ENCODE data around the gene ZNF410. TPM values are rescaled to one million over a fixed set of nuclear protein-coding genes. Genes with fewer than 3 reads are reported as not detected.

Gene ZNF410
- total RNA-seq, 1 experiment from 2014 or later: 28.1 TPM

DNA sequence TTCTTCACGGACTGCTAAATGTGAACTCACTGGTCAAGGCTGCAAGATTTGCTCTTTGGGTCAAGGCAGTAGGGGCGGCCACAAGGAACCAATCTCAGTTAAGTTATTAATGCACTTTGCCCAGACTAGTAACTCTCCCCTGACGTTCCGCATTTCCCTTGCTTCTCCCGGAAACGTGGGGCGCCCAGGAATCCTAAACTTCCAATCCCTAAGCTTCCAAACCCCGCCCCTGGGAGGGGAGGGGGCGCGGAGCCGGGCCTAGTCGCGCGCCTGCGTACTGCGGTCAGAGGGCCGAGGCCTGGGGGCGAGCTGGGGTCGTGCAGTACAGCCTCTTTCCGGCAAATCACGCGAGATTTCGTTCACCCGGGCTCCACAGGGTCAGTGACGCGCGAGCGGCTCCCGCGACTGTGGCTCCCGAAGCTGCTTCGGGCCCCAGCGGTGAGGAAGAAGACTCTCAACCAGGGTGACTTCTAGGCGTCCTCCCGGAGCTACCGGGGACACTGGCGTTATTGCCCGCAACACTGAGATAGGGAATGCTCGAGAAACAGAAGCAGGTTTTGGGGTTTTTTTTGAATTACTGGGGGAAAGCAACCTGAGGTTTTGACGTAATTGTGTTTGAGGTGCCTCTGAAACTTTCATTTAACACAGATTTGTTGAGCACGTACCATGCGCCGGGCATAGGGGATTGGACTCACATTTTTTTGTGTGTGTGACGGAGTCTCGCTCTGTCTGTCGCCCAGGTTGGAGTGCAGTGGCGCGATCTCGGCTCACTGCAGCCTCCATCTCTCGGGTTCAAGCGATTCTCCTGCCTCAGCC lies 34.9 kb upstream of the ZNF410 start, which contains the start of gene PTGR2:
PTGR2 (plus strand) TSS at position 265 of the 816 bp plus-strand sequence. CDS start 7,032 bp downstream, outside the sequence.
- H3K4ac ChIP-seq (ENCODE audit: low read depth, low read length): no peak within 1 kb of the TSS; the same call in 1 of the 2 replicates

More for the DNA sequence above, 34.9 kb upstream of the ZNF410 start, which contains the start of gene PTGR2:
- peaks cover 8% of the 10 kb centered on the region for H3K23me2 ChIP-seq (ENCODE audit: insufficient read length, low read depth, low read length, poor library complexity, severe bottlenecking)
- peaks cover 2% of the 10 kb centered on the region for H3K79me1 ChIP-seq (ENCODE audit: insufficient read depth, low read depth, low read length, poor library complexity, severe bottlenecking)
- peak within 1 kb of the TSS; percentile 40 for H2BK120ac ChIP-seq (ENCODE audit: low read depth, low read length, poor library complexity, severe bottlenecking)
- WGBS (ENCODE audit: extremely low coverage, insufficient read length, low lambda C conversion rate): no CpG with 5 or more reads among the region's 51 CpGs
- H3K56ac ChIP-seq (ENCODE audit: insufficient read length, low read depth, low read length): no peak within 1 kb of the TSS
- Mint-ChIP-seq H3K9me3 (no peaks in the 10 kb centered on the region; a peak in 1 of 5 replicates), H3K27ac (peak within 1 kb of the TSS; percentile 99 to 100 (median 99)), H3K4me1 (peaks cover 9 to 21% of the 10 kb centered on the region in 2 experiments), H3K27me3 (ENCODE audit: low read depth) (no peaks in the 10 kb centered on the region), H3K4me3 (peak within 1 kb of the TSS; percentile 97 to 98), H3K36me3 (ENCODE audit: insufficient read depth in 1 of 3, low read depth in 3 of 3) (peaks cover 0 to 2% (median 0%) of the 10 kb centered on the region in 3 experiments; a peak in 1 of 7 replicates)
- no peak within 1 kb of the TSS for H3K23ac ChIP-seq (ENCODE audit: insufficient read length, low read depth, low read length)
- peak within 1 kb of the TSS; percentile 89; the same call in 1 of the 2 replicates for H3K14ac ChIP-seq (ENCODE audit: insufficient read depth, low read length)
- H2BK15ac ChIP-seq (ENCODE audit: low read depth, low read length): no peak within 1 kb of the TSS
- no peaks in the 10 kb centered on the region for H3K79me2 ChIP-seq (ENCODE audit: insufficient read depth, low read length)
- H4K8ac ChIP-seq (replicated peaks; ENCODE audit: insufficient read length, low read depth, low read length): no peak within 1 kb of the TSS
- no peak within 1 kb of the TSS for H2BK12ac ChIP-seq (ENCODE audit: insufficient read length, low read depth, low read length)
- no peaks in the 10 kb centered on the region for H4K20me1 ChIP-seq (ENCODE audit: control insufficient read depth, insufficient read depth, insufficient read length)
- H2BK5ac ChIP-seq (ENCODE audit: insufficient read length, low read length): no peak within 1 kb of the TSS
- TF ChIP-seq, protein P1, sequence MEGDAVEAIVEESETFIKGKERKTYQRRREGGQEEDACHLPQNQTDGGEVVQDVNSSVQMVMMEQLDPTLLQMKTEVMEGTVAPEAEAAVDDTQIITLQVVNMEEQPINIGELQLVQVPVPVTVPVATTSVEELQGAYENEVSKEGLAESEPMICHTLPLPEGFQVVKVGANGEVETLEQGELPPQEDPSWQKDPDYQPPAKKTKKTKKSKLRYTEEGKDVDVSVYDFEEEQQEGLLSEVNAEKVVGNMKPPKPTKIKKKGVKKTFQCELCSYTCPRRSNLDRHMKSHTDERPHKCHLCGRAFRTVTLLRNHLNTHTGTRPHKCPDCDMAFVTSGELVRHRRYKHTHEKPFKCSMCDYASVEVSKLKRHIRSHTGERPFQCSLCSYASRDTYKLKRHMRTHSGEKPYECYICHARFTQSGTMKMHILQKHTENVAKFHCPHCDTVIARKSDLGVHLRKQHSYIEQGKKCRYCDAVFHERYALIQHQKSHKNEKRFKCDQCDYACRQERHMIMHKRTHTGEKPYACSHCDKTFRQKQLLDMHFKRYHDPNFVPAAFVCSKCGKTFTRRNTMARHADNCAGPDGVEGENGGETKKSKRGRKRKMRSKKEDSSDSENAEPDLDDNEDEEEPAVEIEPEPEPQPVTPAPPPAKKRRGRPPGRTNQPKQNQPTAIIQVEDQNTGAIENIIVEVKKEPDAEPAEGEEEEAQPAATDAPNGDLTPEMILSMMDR (conservative IDR thresholded peaks at IDR 0.05): no peak
- no peaks in the 10 kb centered on the region for H3K27me3 ChIP-seq (ENCODE audit: insufficient read depth, low read length)
- H2BK20ac ChIP-seq (ENCODE audit: low read depth, low read length, poor library complexity, severe bottlenecking): no peak within 1 kb of the TSS
- H2AFZ ChIP-seq (ENCODE audit: low read length): peak within 1 kb of the TSS; percentile 63
- peak within 1 kb of the TSS; percentile 78 for H3K9ac ChIP-seq (ENCODE audit: extremely low read depth, insufficient read length, low read length)
- peak within 1 kb of the TSS; percentile 66 for H3K18ac ChIP-seq (ENCODE audit: insufficient read length, low read depth, low read length)
- no peak within 1 kb of the TSS for H4K91ac ChIP-seq (ENCODE audit: insufficient read length, low read depth, low read length)
- H3K27ac ChIP-seq (ENCODE audit: insufficient read length, low read depth, low read length): peak within 1 kb of the TSS; percentile 5
- DNase-seq: peak; percentile 99
- H3K9me3 ChIP-seq (ENCODE audit: control insufficient read depth, low read depth, low read length): no peaks in the 10 kb centered on the region
- no peak within 1 kb of the TSS for H3T11ph ChIP-seq (ENCODE audit: low read length)
- no peak within 1 kb of the TSS for H4K5ac ChIP-seq (ENCODE audit: insufficient read length, low read depth, low read length)
- no peak within 1 kb of the TSS for H2AK5ac ChIP-seq (ENCODE audit: insufficient read length, low read length)
- peak within 1 kb of the TSS; percentile 70 for H3K4me2 ChIP-seq (ENCODE audit: insufficient read depth, insufficient read length, low read length)
- peaks cover 4% of the 10 kb centered on the region; the same call in 1 of the 2 replicates for H3K4me1 ChIP-seq (ENCODE audit: insufficient read depth, low read length)
